ENCODE data around the gene AK8.
A peak's percentile ranks its signal among the peaks of the same experiment; 100 is the strongest.

The AK8 gene

GRCh38 chr9:132768932-132769905, 108.9 kb downstream of the AK8 start:
- FAIRE-seq, result no peak
- DNase-seq (ENCODE audit: insufficient read length, low spot score), result no peak
- TF ChIP-seq CTCF (IDR thresholded peaks at IDR 0.05; ENCODE audit: insufficient read depth, missing control alignments), result peak; percentile 5

- DNase-seq (ENCODE audit: insufficient read length, low spot score) (no peak), FAIRE-seq (no peak)
- TF ChIP-seq CTCF (IDR thresholded peaks at IDR 0.05; ENCODE audit: insufficient read depth, missing control alignments), result no peak
These were observed 114.5 kb downstream of the AK8 start for GRCh38 chr9:132763574-132763973.

GRCh38 chr9:132762896-132763295, 115.2 kb downstream of the AK8 start:
- TF ChIP-seq CTCF (IDR thresholded peaks at IDR 0.05; ENCODE audit: insufficient read depth, missing control alignments), result no peak
- DNase-seq (ENCODE audit: insufficient read length, low spot score) (no peak), FAIRE-seq (no peak)

- TF ChIP-seq CTCF (IDR thresholded peaks at IDR 0.05; ENCODE audit: insufficient read depth, missing control alignments), result no peak
- FAIRE-seq, result no peak
These were observed 116.5 kb downstream of the AK8 start for GRCh38 chr9:132761602-132762001.

GRCh38 chr9:132760057-132760456, 118.0 kb downstream of the AK8 start:
- DNase-seq (ENCODE audit: insufficient read length, low spot score), result no peak
- no peak for TF ChIP-seq CTCF (IDR thresholded peaks at IDR 0.05; ENCODE audit: insufficient read depth, missing control alignments)
- no peak for FAIRE-seq

More at GRCh38 chr9:132761602-132762001, 116.5 kb downstream of the AK8 start:
- DNase-seq (ENCODE audit: insufficient read length, low spot score), result no peak

- DNase-seq (ENCODE audit: insufficient read length, low spot score) (no peak), FAIRE-seq (no peak)
- TF ChIP-seq CTCF (IDR thresholded peaks at IDR 0.05; ENCODE audit: insufficient read depth, missing control alignments), result no peak
These were observed 121.1 kb downstream of the AK8 start for GRCh38 chr9:132757016-132757415.

All from D721Med (cell line).